T47D (cell line): ENCODE measurements around the gene EYS.

ENCODE experiments used
- DNase-seq, 2 experiments: peaks; one replicate each; pipeline versions ENCODE4 v3.0.0 to v3.0.0-alpha.2; 2011 to 2012; ENCODE audit warnings: low read depth in 1 of 2, low spot score in 1 of 2
- JUND ChIP-seq: IDR thresholded peaks from 2 replicates; pipeline ENCODE4 v1.6.1; 2012; ENCODE audit warnings: low read depth
- in situ Hi-C: cut with HindIII; loops from 2 replicates; pipeline ENCODE4 v1.10.0; 2016; ENCODE audit warnings: low sequenced_read_pairs, low pct_unique_long_range_greater_than_20kb

EYS gene

DNA sequence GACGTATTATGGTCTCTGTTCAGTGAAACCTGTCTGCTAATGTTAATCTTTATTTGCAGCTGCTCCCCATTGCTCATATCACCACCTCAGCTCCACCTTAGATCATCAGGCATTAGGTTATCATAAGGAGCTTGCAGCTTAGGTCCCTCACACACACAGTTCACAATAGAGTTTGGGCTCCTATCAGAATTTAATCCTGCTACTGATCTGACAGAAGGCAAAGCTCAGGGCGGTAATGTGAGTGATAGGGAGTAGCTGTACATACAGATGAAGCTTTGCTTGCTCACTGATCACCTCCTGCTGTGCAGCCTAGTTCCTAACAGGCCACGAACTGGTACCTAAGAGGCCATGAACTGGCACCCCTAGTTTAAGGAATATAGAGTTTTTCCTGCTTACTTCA lies 989.7 kb downstream of the EYS start:
- in situ Hi-C loops, result no loop called here

DNA sequence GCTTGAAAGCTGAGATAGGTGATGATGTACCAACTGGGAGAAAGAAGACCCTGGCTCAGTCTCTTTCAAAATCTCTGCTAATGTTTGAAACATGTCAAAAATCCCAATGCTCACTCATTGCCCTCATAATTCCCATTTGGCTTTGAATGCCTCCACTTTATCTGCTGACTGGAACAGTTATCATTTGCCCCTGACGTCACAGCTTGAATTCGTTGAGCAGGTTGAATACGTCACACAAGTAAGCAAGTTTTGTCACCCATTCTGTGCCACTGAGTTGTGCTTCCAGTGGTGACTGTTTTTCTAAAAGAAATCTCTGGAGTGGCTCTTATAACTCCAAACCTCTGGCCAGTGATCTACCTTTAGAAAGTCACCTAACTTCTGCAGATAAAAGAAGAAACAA lies 991.4 kb downstream of the EYS start:
- DNase-seq, result no peak
- in situ Hi-C loops, result no loop called here
- TF ChIP-seq JUND, result no peak

More for the DNA sequence above, 989.7 kb downstream of the EYS start:
- TF ChIP-seq JUND, result no peak
- DNase-seq, result no peak

DNA sequence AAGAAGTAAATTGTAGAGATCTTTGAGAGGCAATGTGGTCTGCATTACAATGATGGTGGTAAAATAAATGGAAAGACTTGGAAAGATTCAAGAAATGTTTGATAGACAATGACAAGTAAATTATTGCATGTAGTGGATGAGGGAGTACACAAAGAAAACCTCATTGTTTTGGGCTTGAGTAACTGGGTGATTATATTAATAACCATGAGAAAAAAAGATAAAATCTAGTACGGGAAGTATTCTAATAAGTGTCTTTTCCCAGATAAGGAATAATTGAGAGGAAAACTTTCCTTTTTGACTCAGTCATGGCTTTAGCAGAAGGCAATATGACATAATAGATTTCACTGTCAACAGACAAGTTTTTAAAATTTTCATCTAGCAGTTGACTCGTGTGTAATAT lies 993.0 kb downstream of the EYS start:
- TF ChIP-seq JUND, result no peak
- in situ Hi-C loops, result no loop called here
- no peak for DNase-seq

DNA sequence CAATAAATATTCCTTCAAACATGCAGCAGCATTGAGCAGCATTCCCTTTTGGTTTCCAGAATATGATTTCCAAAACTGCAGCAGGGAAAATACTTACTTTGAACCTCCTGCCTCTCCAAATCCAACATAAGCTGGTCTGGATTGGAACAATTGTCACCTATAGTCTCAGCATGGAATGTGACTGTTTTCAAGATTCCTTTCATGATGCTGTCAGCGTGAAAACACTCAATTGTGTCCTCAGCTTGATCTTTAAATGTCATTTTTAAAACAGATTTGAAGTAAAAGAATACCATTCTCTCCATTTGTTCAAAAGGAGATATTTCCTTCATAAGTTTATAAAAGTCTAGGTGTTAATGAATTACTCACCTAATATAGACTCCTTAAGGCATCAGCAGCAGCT lies 993.9 kb downstream of the EYS start:
- no peak for TF ChIP-seq JUND
- in situ Hi-C loops, result no loop called here
- DNase-seq, result no peak

- no peak for TF ChIP-seq JUND
- in situ Hi-C loops, result no loop called here
- no peak for DNase-seq
These were observed 994.4 kb downstream of the EYS start for GRCh38 chr6:64712606-64713005.

DNA sequence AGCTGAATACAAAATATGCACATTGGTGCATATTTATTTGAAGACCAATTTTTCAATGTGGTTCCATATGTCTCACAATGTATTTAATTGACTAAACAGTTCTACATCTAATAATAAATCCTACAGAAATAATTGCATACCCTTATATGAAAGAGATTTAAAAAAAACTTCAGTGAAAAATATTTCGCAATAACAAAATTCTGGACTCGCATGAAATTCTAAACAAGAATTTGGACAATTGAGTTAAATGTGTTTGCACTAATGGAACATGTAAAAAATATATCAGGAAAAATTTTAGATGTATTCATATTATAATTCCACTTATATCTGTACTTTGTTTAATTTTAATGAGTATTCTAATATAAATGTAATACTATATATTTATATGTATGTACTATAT lies 1003.1 kb downstream of the EYS start:
- in situ Hi-C loops, result no loop called here
- DNase-seq, result no peak
- TF ChIP-seq JUND, result no peak

- TF ChIP-seq JUND, result no peak
- in situ Hi-C loops, result no loop called here
- no peak for DNase-seq
These were observed 1011.0 kb downstream of the EYS start for GRCh38 chr6:64696053-64696452.

DNA sequence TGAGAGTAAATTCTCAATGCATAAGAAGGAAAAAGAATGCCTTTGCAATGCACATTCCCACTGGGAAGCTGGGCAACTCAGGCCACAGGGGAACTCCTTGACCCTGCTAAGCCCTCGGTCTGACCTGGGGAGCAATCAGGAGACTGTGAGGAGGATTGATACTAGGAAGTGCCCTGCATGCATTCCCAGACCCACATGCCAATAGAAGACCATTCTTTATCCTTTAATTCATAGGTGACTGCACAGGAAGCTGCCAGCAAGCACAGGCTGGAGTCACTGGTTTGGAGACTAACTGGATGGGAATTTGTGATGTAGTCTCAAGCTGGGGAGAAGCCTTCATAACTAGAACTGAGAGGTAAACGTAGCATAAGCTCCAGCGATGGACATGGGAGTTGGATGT lies 1012.7 kb downstream of the EYS start:
- no peak for TF ChIP-seq JUND
- no peak for DNase-seq

DNA sequence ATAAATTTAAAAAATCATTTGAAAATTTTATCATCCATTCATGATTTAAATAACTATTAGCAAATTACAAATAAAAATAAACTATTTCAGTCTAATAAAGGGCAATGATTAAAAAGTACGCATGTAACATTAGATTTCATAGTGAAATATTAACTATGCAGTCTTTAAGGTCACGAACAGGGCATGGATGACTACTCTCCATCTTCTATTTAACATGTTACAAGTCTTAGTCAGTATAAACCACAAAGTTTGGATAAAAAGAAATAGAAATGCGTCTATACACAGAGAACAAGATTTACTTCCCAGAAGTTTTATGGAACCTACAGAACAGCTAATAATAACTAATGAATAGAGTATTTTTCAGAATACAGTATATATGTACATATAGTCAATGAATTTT lies 1016.0 kb downstream of the EYS start:
- in situ Hi-C loops, result no loop called here
- TF ChIP-seq JUND, result no peak
- DNase-seq, result no peak

More for the DNA sequence above, 1012.7 kb downstream of the EYS start:
- in situ Hi-C loops, result no loop called here

DNA sequence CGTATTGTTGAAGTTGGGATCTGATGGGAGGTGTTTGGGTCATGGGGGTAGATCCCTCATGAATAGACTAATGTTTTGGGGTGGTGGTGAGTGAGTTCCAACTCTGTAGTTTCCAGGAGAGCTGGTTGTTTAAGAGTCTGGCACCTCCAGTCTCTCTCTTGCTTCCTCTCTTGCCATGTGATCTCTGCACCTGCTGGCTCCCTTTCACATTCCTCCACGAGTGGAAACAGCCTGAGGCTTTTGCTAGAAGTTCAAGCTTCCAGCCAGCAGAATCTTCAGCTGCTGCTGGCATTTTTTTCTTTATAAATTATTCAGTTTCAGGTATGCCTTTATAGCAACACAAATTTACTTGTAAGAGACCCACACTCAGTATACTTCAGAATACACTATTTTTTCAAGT lies 1021.6 kb downstream of the EYS start:
- no peak for TF ChIP-seq JUND
- peak in 1 of 2 experiments; percentile 79 for DNase-seq
- in situ Hi-C loops, result no loop called here

- no peak for DNase-seq
- in situ Hi-C loops, result no loop called here
- no peak for TF ChIP-seq JUND
These were observed 1023.3 kb downstream of the EYS start for GRCh38 chr6:64683682-64684081.

- in situ Hi-C loops, result no loop called here
- TF ChIP-seq JUND, result no peak
- no peak for DNase-seq
These were observed 1025.4 kb downstream of the EYS start for GRCh38 chr6:64681416-64682160.

GRCh38 chr6:64680446-64680845 lies 1026.6 kb downstream of the EYS start:
- DNase-seq, result no peak
- no peak for TF ChIP-seq JUND
- in situ Hi-C loops, result no loop called here

DNA sequence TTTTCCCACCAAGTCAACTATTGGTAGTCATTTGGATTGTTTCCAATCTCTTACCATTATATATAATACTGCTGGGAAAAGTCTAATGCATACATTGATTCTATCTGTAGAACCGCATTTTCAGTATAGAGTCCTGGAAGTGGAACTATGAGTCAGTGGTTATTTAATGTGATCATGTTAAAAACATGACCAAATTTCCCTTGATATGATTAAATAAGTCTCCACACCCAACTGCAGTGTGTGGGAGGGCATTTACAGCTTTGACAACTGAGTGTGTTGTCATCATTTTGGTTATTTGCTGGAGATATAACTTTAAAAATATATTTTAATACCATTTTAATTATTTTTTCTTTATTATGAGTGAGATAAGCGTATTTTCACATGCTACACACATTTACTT lies 1027.6 kb downstream of the EYS start:
- in situ Hi-C loops, result no loop called here
- DNase-seq, result no peak
- no peak for TF ChIP-seq JUND
